GM12875 (cell line): Measurements from ENCODE around the gene NCOA4.
"Not testable (repeated sequence)": the region's sequence is repeated elsewhere in the genome, so short reads cannot be mapped to it uniquely, and the experiment has no call there.

Source experiments
- H3K4me3 ChIP-seq: one replicate; pipeline ENCODE4 v1.5.1; 2011; ENCODE audit warnings: low read depth, low read length, control low read depth
- CTCF ChIP-seq: IDR thresholded peaks from 2 replicates; pipeline ENCODE4 v1.5.1; 2011; ENCODE audit warnings: low read depth, mild to moderate bottlenecking, control low read depth, inconsistent platforms, low read length, moderate library complexity, borderline replicate concordance; ENCODE audit not compliant: insufficient read depth

The NCOA4 gene

GRCh38 chr10:46062723-46063428, 32.5 kb upstream of the NCOA4 start:
- TF ChIP-seq CTCF, result no peak
- no peak overlapping the region for H3K4me3 ChIP-seq

GRCh38 chr10:46060706-46061105, 30.3 kb upstream of the NCOA4 start:
- no peak overlapping the region for H3K4me3 ChIP-seq
- TF ChIP-seq CTCF, result no peak

- not testable (repeated sequence) for H3K4me3 ChIP-seq
Measured at GRCh38 chr10:46057927-46058326, 27.5 kb upstream of the NCOA4 start.

GRCh38 chr10:46057038-46057437, 26.6 kb upstream of the NCOA4 start:
- no peak for TF ChIP-seq CTCF
- H3K4me3 ChIP-seq, result no peak overlapping the region

GRCh38 chr10:46055771-46056170, 25.3 kb upstream of the NCOA4 start:
- H3K4me3 ChIP-seq, result no peak overlapping the region
- TF ChIP-seq CTCF, result no peak

GRCh38 chr10:46053534-46054434, 23.4 kb upstream of the NCOA4 start:
- TF ChIP-seq CTCF, result no peak
- H3K4me3 ChIP-seq, result no peak overlapping the region

- no peak overlapping the region for H3K4me3 ChIP-seq
- TF ChIP-seq CTCF, result no peak
Measured at GRCh38 chr10:46052791-46053375, 22.5 kb upstream of the NCOA4 start.
